HepG2 (cell line): ENCODE measurements around the gene CYP46A1. TPM values are rescaled to one million over a fixed set of nuclear protein-coding genes. Genes with fewer than 3 reads are reported as not detected.

Experiments
- ATAC-seq: fragments of 200-7000 bp; cut with Tn5 transposase; 3 replicates; pipeline ENCODE4 v1.9.1; 2020; ENCODE audit warnings: mild to moderate bottlenecking, moderate library complexity
- BruUV-seq: library from RNA; stranded (reverse); fragments of 400-500 nt; replicated peaks from 2 replicates; lab custom pipeline; 2021; lab: Mats Ljungman, UMichigan
- CTCF ChIA-PET: fragments of 300-600 bp; formaldehyde crosslinking; extraction: SDS; loops from one replicate; lab custom pipeline; 2021; ENCODE audit warnings: low total read pairs, inconsistent platforms, low intra/inter-chr PET ratio; lab: Yijun Ruan, JAX
- POLR2A ChIA-PET: fragments of 350-600 bp; sonication (Branson Sonifier 250); formaldehyde crosslinking; loops from one replicate; lab custom pipeline; 2020; ENCODE audit warnings: antibody characterized with exemption, inconsistent platforms; lab: Yijun Ruan, JAX
- DNase-seq: peaks from one replicate; pipeline ENCODE4 v3.0.0-alpha.2; 2015; ENCODE audit warnings: low spot score
- FAIRE-seq: peaks from 3 replicates; lab custom pipeline; 2011; peaks lifted over from hg19 to GRCh38; lab: Jason Lieb, UNC
- H2AFZ ChIP-seq: one replicate; pipeline ENCODE4 v1.6.1; 2011; ENCODE audit warnings: low read length, inconsistent platforms
- H3K27ac ChIP-seq: fragments of 300-600 bp; 3 replicates; pipeline ENCODE4 v1.8.0; 2011; ENCODE audit warnings: mixed run types, mild to moderate bottlenecking, mixed read lengths, low read length, inconsistent platforms; ENCODE audit not compliant: insufficient read depth; ENCODE audit errors: extremely low read length
- H3K27me3 ChIP-seq, 2 experiments: fragments of 200-600 bp in 1 of 2; 2 replicates in 1 of 2; 3 replicates in 1 of 2; pipeline versions ENCODE4 v1.6.0 to v1.8.0; 2011; ENCODE audit warnings: low read length in 2 of 2, mild to moderate bottlenecking in 2 of 2, moderate library complexity in 2 of 2, inconsistent platforms in 1 of 2; ENCODE audit not compliant: insufficient read depth in 2 of 2, control insufficient read depth in 1 of 2
- H3K36me3 ChIP-seq, 2 experiments: fragments of 200-600 bp in 1 of 2; replicated peaks in 1 of 2; 2 replicates in 1 of 2; 3 replicates in 1 of 2; pipeline versions ENCODE4 v1.5.1 to v1.8.0; 2011; ENCODE audit warnings: low read length in 2 of 2, inconsistent platforms in 1 of 2; ENCODE audit not compliant: insufficient read depth in 2 of 2, control insufficient read depth in 1 of 2
- H3K4me1 ChIP-seq: 2 replicates; pipeline ENCODE4 v1.5.1; 2012; ENCODE audit warnings: low read length, inconsistent platforms; ENCODE audit not compliant: insufficient read depth
- H3K4me2 ChIP-seq: 2 replicates; pipeline ENCODE4 v1.6.0; 2011; ENCODE audit warnings: low read depth, low read length, inconsistent platforms
- H3K4me3 ChIP-seq, 3 experiments: fragments of 200-600 bp in 1 of 3; sonication (generic), shearing (Covaris generic) in 1 of 3; replicated peaks in 1 of 3; 2 replicates each; pipeline ENCODE4 v1.5.1; 2011 to 2016; ENCODE audit warnings: low read length in 3 of 3, inconsistent platforms in 2 of 3, low read depth in 2 of 3, mild to moderate bottlenecking in 2 of 3, control low read depth in 1 of 3, mixed read lengths in 1 of 3; ENCODE audit not compliant: insufficient read depth in 1 of 3
- H3K79me2 ChIP-seq: one replicate; pipeline ENCODE4 v1.6.1; 2011; ENCODE audit warnings: low read length, inconsistent platforms; ENCODE audit not compliant: insufficient read depth
- H3K9ac ChIP-seq: 2 replicates; pipeline ENCODE4 v1.6.0; 2011; ENCODE audit warnings: mild to moderate bottlenecking, low read depth, low read length, inconsistent platforms; ENCODE audit not compliant: insufficient read depth
- H3K9me3 ChIP-seq: 2 replicates; pipeline ENCODE4 v1.5.1; 2012; ENCODE audit warnings: mild to moderate bottlenecking, low read length
- H4K20me1 ChIP-seq: 2 replicates; pipeline ENCODE4 v1.6.0; 2011; ENCODE audit warnings: inconsistent platforms, mild to moderate bottlenecking, low read length, moderate library complexity; ENCODE audit not compliant: insufficient read depth
- ATF7 ChIP-seq, 2 experiments: fragments of 450-650 bp in 1 of 2; sonication (generic) in 1 of 2; formaldehyde crosslinking in 1 of 2; IDR thresholded peaks; 2 replicates each; pipeline versions ENCODE4 v1.4.0 to v1.6.1; 2016 to 2020; ENCODE audit warnings: antibody characterized with exemption in 1 of 2, mild to moderate bottlenecking in 1 of 2, missing genetic modification reagents in 1 of 2
- BRF2 ChIP-seq: sonication (generic); formaldehyde crosslinking; IDR thresholded peaks from 2 replicates; pipeline ENCODE4 v1.8.1; 2022; ENCODE audit warnings: mild to moderate bottlenecking, missing genetic modification reagents
- CAMTA2 ChIP-seq: sonication (generic); formaldehyde crosslinking; IDR thresholded peaks from 2 replicates; pipeline ENCODE4 v1.4.0; 2020; ENCODE audit warnings: mild to moderate bottlenecking, missing genetic modification reagents, borderline replicate concordance
- FOXC1 ChIP-seq: sonication (generic); formaldehyde crosslinking; IDR thresholded peaks from 2 replicates; pipeline ENCODE4 v1.8.0; 2022; ENCODE audit warnings: mild to moderate bottlenecking, missing genetic modification reagents, borderline replicate concordance
- JDP2 ChIP-seq: sonication (generic); formaldehyde crosslinking; IDR thresholded peaks from 2 replicates; pipeline ENCODE4 v1.8.1; 2022; ENCODE audit warnings: missing genetic modification reagents, borderline replicate concordance
- RBM22 ChIP-seq: fragments of 200-400 bp; formaldehyde crosslinking; optimal IDR thresholded peaks from 2 replicates; pipeline ENCODE3; 2017; ENCODE audit warnings: mild to moderate bottlenecking, low read length, moderate library complexity
- ZBTB3 ChIP-seq: sonication (generic); formaldehyde crosslinking; IDR thresholded peaks from 2 replicates; pipeline ENCODE4 v1.4.0; 2020; ENCODE audit warnings: low read depth, mild to moderate bottlenecking, moderate library complexity, missing genetic modification reagents, borderline replicate concordance
- ZHX2 ChIP-seq, 2 experiments: sonication (generic) in 1 of 2; formaldehyde crosslinking in 1 of 2; IDR thresholded peaks; 2 replicates each; pipeline versions ENCODE4 v1.6.1 to v1.9.0; 2014 to 2022; ENCODE audit warnings: antibody characterized with exemption in 1 of 2, borderline replicate concordance in 1 of 2, inconsistent platforms in 1 of 2, low read depth in 1 of 2, missing genetic modification reagents in 1 of 2
- WGBS: methylation state at CpG from one replicate; pipeline ENCODE4 v1.1.6; 2017; ENCODE audit warnings: low lambda C conversion rate; 5-methylcytosine and 5-hydroxymethylcytosine counted together
- in situ Hi-C: cut with HindIII; loops from 2 replicates; pipeline ENCODE4 v1.10.0; 2017; ENCODE audit warnings: low pct_unique_long_range_greater_than_20kb; ENCODE audit not compliant: extremely low pct_ligation_motif_present
- intact Hi-C: fragments of 100-400 bp; cut with micrococcal nuclease; formaldehyde crosslinking; loops from one replicate; pipeline ENCODE4 v1.10.0; 2022; ENCODE audit not compliant: unreplicated experiment
- polyA plus RNA-seq, 8 experiments: library from polyadenylated mRNA; depleted of rRNA in 3 of 8; stranded (reverse) in 7 of 8; unstranded in 1 of 8; fragments of >200 nt; fragmentation: Illumina TruSeq in 4 of 8; extraction: Trizol in 4 of 8; gene quantifications; 2 replicates each; pipeline versions ENCODE4 v1.2.1 to v1.2.3, GENCODE V29; 2011 to 2016; ENCODE audit warnings: low read depth in 4 of 8, missing spikeins in 1 of 8, mixed read lengths in 1 of 8; ENCODE audit not compliant: insufficient read depth in 1 of 8
- total RNA-seq, 5 experiments: library from RNA; depleted of rRNA; stranded (reverse); fragments of >200 nt; fragmentation: Illumina TruSeq; extraction: Trizol; gene quantifications; 2 replicates each; pipeline ENCODE4 v1.2.3, GENCODE V29; 2016; ENCODE audit warnings: low read depth in 1 of 5

Gene CYP46A1
- total and polyA plus RNA-seq, 2 of the 13 experiments (the other 11 are each of a cell fraction or from before 2014, with no cell fraction given): not detected

- Histone ChIP-seq H3K4me3 (no peak overlapping the region), H3K4me1 (peaks cover 9% of the 10 kb centered on the region; the same call in 1 of the 2 replicates), H3K27ac (no peak overlapping the region), H3K4me2 (no peak overlapping the region), H4K20me1 (no peaks in the 10 kb centered on the region), H2AFZ (no peak overlapping the region), H3K36me3 (no peaks in the 10 kb centered on the region), H3K9me3 (no peaks in the 10 kb centered on the region), H3K9ac (no peak overlapping the region), H3K79me2 (no peaks in the 10 kb centered on the region), H3K27me3 (peaks cover 3 to 59% of the 10 kb centered on the region in 2 experiments; a peak in 3 of 5 replicates)
- BruUV-seq: no TSS peak
- ATAC-seq (no peak), FAIRE-seq (no peak), DNase-seq (no peak)
- in situ Hi-C loops (no loop called here), intact Hi-C loops (no loop called here)
- CTCF ChIA-PET: no interaction called here
- 8% methylated on average over 9 of the region's 11 CpGs for WGBS
- TF ChIP-seq FOXC1 (no peak), ATF7 (IDR thresholded peaks at IDR 0.05) (peak; percentile 56; the same call in 1 of the 2 replicates), ATF7 (CRISPR knock-in tag; IDR thresholded peaks at IDR 0.05) (no peak)
- POLR2A ChIA-PET: no interaction called here
These were observed 74.2 kb downstream of the CYP46A1 start for GRCh38 chr14:99758121-99758821.

GRCh38 chr14:99758872-99759545 lies 74.9 kb downstream of the CYP46A1 start:
- no peaks in the 10 kb centered on the region for H4K20me1 ChIP-seq
- peaks cover 9% of the 10 kb centered on the region; the same call in 1 of the 2 replicates for H3K4me1 ChIP-seq
- 0% methylated on average over 2 of the region's 7 CpGs for WGBS
- no peaks in the 10 kb centered on the region for H3K79me2 ChIP-seq
- ATAC-seq (no peak), DNase-seq (no peak), FAIRE-seq (no peak)
- no peak overlapping the region for H3K4me3 ChIP-seq
- no peaks in the 10 kb centered on the region for H3K36me3 ChIP-seq
- ChIA-PET POLR2A (no interaction called here), CTCF (no interaction called here)
- no peak overlapping the region for H3K4me2 ChIP-seq
- in situ Hi-C loops: no loop called here
- intact Hi-C loops: no loop called here
- no TSS peak for BruUV-seq
- H3K27ac ChIP-seq: no peak overlapping the region
- no peaks in the 10 kb centered on the region for H3K9me3 ChIP-seq
- H3K27me3 ChIP-seq: peaks cover 3 to 53% of the 10 kb centered on the region in 2 experiments; a peak in 3 of 5 replicates
- H2AFZ ChIP-seq: no peak overlapping the region
- H3K9ac ChIP-seq: no peak overlapping the region
- no peak for TF ChIP-seq BRF2 (CRISPR knock-in tag)
- TF ChIP-seq RBM22: no peak
- TF ChIP-seq JDP2 (CRISPR knock-in tag): no peak
- TF ChIP-seq ZHX2 (IDR thresholded peaks at IDR 0.05; ENCODE audit: low read depth): no peak
- TF ChIP-seq ZHX2 (CRISPR knock-in tag; IDR thresholded peaks at IDR 0.05; ENCODE audit: borderline replicate concordance): no peak
- TF ChIP-seq ZBTB3 (CRISPR knock-in tag): no peak
- TF ChIP-seq CAMTA2 (CRISPR knock-in tag): no peak
